ENCODE results near the gene SH2D3A.

DNA sequence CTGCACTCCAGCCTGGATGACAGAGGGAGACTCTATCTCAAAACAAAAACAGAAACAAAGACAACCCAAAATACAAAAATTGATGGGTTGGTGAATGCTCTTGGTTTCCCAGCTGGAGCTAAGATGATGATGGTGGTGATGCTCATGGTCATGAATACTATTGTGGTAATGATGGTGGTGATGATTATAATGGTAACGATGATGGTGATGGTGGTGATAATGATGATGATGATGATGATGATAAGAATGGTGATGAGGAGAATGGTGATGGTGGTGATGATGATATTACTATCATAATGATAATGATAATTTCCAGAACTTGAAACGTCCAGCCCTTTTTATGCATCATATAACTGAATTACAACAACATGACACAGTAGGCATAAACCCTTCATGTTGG, 45.4 kb upstream of the SH2D3A start:
- TF ChIP-seq, protein P1, sequence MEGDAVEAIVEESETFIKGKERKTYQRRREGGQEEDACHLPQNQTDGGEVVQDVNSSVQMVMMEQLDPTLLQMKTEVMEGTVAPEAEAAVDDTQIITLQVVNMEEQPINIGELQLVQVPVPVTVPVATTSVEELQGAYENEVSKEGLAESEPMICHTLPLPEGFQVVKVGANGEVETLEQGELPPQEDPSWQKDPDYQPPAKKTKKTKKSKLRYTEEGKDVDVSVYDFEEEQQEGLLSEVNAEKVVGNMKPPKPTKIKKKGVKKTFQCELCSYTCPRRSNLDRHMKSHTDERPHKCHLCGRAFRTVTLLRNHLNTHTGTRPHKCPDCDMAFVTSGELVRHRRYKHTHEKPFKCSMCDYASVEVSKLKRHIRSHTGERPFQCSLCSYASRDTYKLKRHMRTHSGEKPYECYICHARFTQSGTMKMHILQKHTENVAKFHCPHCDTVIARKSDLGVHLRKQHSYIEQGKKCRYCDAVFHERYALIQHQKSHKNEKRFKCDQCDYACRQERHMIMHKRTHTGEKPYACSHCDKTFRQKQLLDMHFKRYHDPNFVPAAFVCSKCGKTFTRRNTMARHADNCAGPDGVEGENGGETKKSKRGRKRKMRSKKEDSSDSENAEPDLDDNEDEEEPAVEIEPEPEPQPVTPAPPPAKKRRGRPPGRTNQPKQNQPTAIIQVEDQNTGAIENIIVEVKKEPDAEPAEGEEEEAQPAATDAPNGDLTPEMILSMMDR (conservative IDR thresholded peaks at IDR 0.05 in 1 of 2, IDR thresholded peaks at IDR 0.05 in 1 of 2; ENCODE audit: low read depth in 1 of 2, low read length in 2 of 2), result no peak
- no peak for TF ChIP-seq EZH2 (IDR thresholded peaks at IDR 0.05; ENCODE audit: low read length, missing control alignments)

Data from fibroblast of lung (primary cell).